HG03354 (cell line): ENCODE data around the gene SERPINA3.

Source experiments
- ATAC-seq: cut with Tn5 transposase; IDR thresholded peaks from one replicate; pipeline ENCODE4 v1.9.1; 2021; ENCODE audit warnings: mild to moderate bottlenecking; ENCODE audit not compliant: unreplicated experiment, poor library complexity, severe bottlenecking

SERPINA3 gene

GRCh38 chr14:94649543-94650443, 37.6 kb downstream of the SERPINA3 start:
- no peak for ATAC-seq

- no peak for ATAC-seq
These were observed 38.2 kb downstream of the SERPINA3 start for GRCh38 chr14:94650444-94650775.

GRCh38 chr14:94650806-94651805, 38.9 kb downstream of the SERPINA3 start:
- no peak for ATAC-seq

GRCh38 chr14:94653321-94653720, 41.1 kb downstream of the SERPINA3 start:
- ATAC-seq: no peak

- no peak for ATAC-seq
These were observed 42.1 kb downstream of the SERPINA3 start for GRCh38 chr14:94654071-94654861.

GRCh38 chr14:94655169-94655710, 43.0 kb downstream of the SERPINA3 start:
- no peak for ATAC-seq

GRCh38 chr14:94656043-94656442, 43.9 kb downstream of the SERPINA3 start:
- no peak for ATAC-seq

- ATAC-seq: no peak
These were observed 47.1 kb downstream of the SERPINA3 start for GRCh38 chr14:94659256-94659655.

GRCh38 chr14:94659901-94660300, 47.7 kb downstream of the SERPINA3 start:
- ATAC-seq: no peak

- no peak for ATAC-seq
These were observed 48.2 kb downstream of the SERPINA3 start for GRCh38 chr14:94660306-94660946.

GRCh38 chr14:94663538-94663937, 51.3 kb downstream of the SERPINA3 start:
- ATAC-seq: no peak

- ATAC-seq: no peak
These were observed 51.9 kb downstream of the SERPINA3 start for GRCh38 chr14:94663965-94664704.

- no peak for ATAC-seq
These were observed 52.9 kb downstream of the SERPINA3 start for GRCh38 chr14:94665121-94665520.

GRCh38 chr14:94665544-94665943, 53.4 kb downstream of the SERPINA3 start:
- ATAC-seq: no peak

- ATAC-seq: no peak
These were observed 58.6 kb downstream of the SERPINA3 start for GRCh38 chr14:94670692-94671285.

GRCh38 chr14:94671870-94672444, 59.8 kb downstream of the SERPINA3 start:
- no peak for ATAC-seq

GRCh38 chr14:94673071-94673470, 60.9 kb downstream of the SERPINA3 start:
- ATAC-seq: no peak
